ENCODE measurements around the gene EPO. TPM values are rescaled to one million over a fixed set of nuclear protein-coding genes. Genes with fewer than 3 reads are reported as not detected.

The EPO gene
- total RNA-seq, 1 experiment from 2014 or later, result not detected

- TF ChIP-seq SIN3A (IDR thresholded peaks at IDR 0.05; ENCODE audit: borderline replicate concordance, insufficient read depth, low read depth, low read length) (no peak), POLR2AphosphoS5 (IDR thresholded peaks at IDR 0.05; ENCODE audit: low read depth, low read length) (no peak), TCF7L2 (IDR thresholded peaks at IDR 0.05; ENCODE audit: low read depth, low read length) (no peak), REST (IDR thresholded peaks at IDR 0.05; ENCODE audit: insufficient read depth in 1 of 2, low read depth in 2 of 2, low read length in 1 of 2) (no peak), CTCF (IDR thresholded peaks at IDR 0.05) (no peak)
- BruUV-seq (replicated peaks), result no TSS peak
- DNase-seq (ENCODE audit: low read depth, low spot score) (no peak), ATAC-seq (peak; percentile 58)
- H3K36me3 ChIP-seq (ENCODE audit: control insufficient read depth, insufficient read depth, low read length), result peaks cover 3% of the 10 kb centered on the region; the same call in 1 of the 2 replicates
- peak overlapping the region; percentile 94 for H3K27ac ChIP-seq (ENCODE audit: low read length)
- CTCF ChIA-PET, result interaction anchor here (0.6 to 0.7 kb wide), 2 partner anchors 151 to 228 kb away, joined by 3 to 9 read pairs; no protein-coding TSS in a partner anchor
- peaks cover 24% of the 10 kb centered on the region for H3K4me1 ChIP-seq (ENCODE audit: control insufficient read depth, insufficient read depth, low read length)
- H3K27me3 ChIP-seq (ENCODE audit: control insufficient read depth, insufficient read depth, low read length), result no peaks in the 10 kb centered on the region
- in situ Hi-C loops (cut with HindIII; ENCODE audit: low pct_unique_long_range_greater_than_20kb, low sequenced_read_pairs), result no loop called here
- H3K4me3 ChIP-seq (ENCODE audit: low read depth in 2 of 2, low read length in 2 of 2), result peak overlapping the region; percentile 84 to 91
- POLR2A ChIA-PET, result interaction anchor here (0.5 to 0.7 kb wide), 2 partner anchors 54 to 143 kb away, joined by 3 to 5 read pairs; no protein-coding TSS in a partner anchor
- no peaks in the 10 kb centered on the region for H3K9me3 ChIP-seq (ENCODE audit: control insufficient read depth, insufficient read depth, low read depth, low read length)
- intact Hi-C loops (cut with micrococcal nuclease; ENCODE audit: unreplicated experiment), result no loop called here
Measured at GRCh38 chr7:100693312-100694097, 26.8 kb upstream of the EPO start.

GRCh38 chr7:100694098-100694745 is 26.0 kb upstream of the EPO start, which contains the start of gene GIGYF1:
Gene GIGYF1, minus strand, starts transcription at chr7:100694250. Its CDS starts 6,012 bp downstream, at chr7:100688238.
- Histone ChIP-seq H3K27ac (ENCODE audit: low read length) (peak within 1 kb of the TSS; percentile 94), H3K27me3 (ENCODE audit: control insufficient read depth, insufficient read depth, low read length) (no peaks in the 10 kb centered on the region), H3K36me3 (ENCODE audit: control insufficient read depth, insufficient read depth, low read length) (peaks cover 3% of the 10 kb centered on the region; the same call in 1 of the 2 replicates), H3K9me3 (ENCODE audit: control insufficient read depth, insufficient read depth, low read depth, low read length) (no peaks in the 10 kb centered on the region), H3K4me3 (ENCODE audit: low read depth in 2 of 2, low read length in 2 of 2) (peak within 1 kb of the TSS; percentile 84 to 91), H3K4me1 (ENCODE audit: control insufficient read depth, insufficient read depth, low read length) (peaks cover 24% of the 10 kb centered on the region)
- no TSS peak for BruUV-seq (replicated peaks)
- intact Hi-C loops (cut with micrococcal nuclease; ENCODE audit: unreplicated experiment), result no loop called here
- in situ Hi-C loops (cut with HindIII; ENCODE audit: low pct_unique_long_range_greater_than_20kb, low sequenced_read_pairs), result no loop called here
- ATAC-seq (peak; percentile 79), DNase-seq (ENCODE audit: low read depth, low spot score) (no peak)
- ChIA-PET POLR2A (no interaction called here), CTCF (interaction anchor here (0.6 kb wide), 1 partner anchor 157 kb away, joined by 4 read pairs; no protein-coding TSS in a partner anchor)
- TF ChIP-seq REST (IDR thresholded peaks at IDR 0.05; ENCODE audit: insufficient read depth in 1 of 2, low read depth in 2 of 2, low read length in 1 of 2) (no peak), TCF7L2 (IDR thresholded peaks at IDR 0.05; ENCODE audit: low read depth, low read length) (no peak), SIN3A (IDR thresholded peaks at IDR 0.05; ENCODE audit: borderline replicate concordance, insufficient read depth, low read depth, low read length) (no peak), POLR2AphosphoS5 (IDR thresholded peaks at IDR 0.05; ENCODE audit: low read depth, low read length) (no peak), CTCF (IDR thresholded peaks at IDR 0.05) (no peak)

Data from Panc1 (cell line).